Measurements from ENCODE around the gene A1CF. TPM values are rescaled to one million over a fixed set of nuclear protein-coding genes. Genes with fewer than 3 reads are reported as not detected.
"Not testable (repeated sequence)": the region's sequence is repeated elsewhere in the genome, so short reads cannot be mapped to it uniquely, and the experiment has no call there.

A1CF gene, protein sequence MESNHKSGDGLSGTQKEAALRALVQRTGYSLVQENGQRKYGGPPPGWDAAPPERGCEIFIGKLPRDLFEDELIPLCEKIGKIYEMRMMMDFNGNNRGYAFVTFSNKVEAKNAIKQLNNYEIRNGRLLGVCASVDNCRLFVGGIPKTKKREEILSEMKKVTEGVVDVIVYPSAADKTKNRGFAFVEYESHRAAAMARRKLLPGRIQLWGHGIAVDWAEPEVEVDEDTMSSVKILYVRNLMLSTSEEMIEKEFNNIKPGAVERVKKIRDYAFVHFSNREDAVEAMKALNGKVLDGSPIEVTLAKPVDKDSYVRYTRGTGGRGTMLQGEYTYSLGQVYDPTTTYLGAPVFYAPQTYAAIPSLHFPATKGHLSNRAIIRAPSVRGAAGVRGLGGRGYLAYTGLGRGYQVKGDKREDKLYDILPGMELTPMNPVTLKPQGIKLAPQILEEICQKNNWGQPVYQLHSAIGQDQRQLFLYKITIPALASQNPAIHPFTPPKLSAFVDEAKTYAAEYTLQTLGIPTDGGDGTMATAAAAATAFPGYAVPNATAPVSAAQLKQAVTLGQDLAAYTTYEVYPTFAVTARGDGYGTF
- not detected for polyA plus RNA-seq (2013, experiment 1 of 2; ENCODE audit: insufficient read length)
- 0.14 TPM for polyA plus RNA-seq (2013, experiment 2 of 2; ENCODE audit: insufficient read length)

GRCh38 chr10:50885097-50885859 is at the start of gene A1CF:
TSS of gene A1CF (minus strand) at chr10:50885627. CDS start at chr10:50859940, 25,687 bp downstream.
- DNase-seq: no peak

DNA sequence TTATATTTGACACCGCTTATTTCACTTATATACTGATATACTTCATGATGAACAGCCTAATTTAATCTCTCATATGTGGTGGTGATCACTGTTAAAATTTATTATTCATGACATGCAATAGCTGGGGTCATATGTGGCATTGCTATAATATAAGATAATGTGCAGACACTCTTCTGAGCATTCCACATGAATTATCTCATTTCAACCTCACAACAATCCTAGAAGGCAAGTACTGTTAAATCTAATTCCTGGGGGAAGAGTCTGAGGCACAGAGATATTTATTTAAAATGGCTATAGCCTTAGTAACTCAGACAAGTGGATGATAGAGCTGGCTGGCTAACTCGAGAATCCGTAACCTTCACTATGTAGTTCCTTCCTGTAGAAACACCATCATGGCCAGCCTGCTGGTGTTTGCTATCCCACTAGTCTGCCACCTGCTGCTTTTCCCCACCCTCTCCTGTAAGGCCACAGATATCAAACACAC is 46.6 kb upstream of the A1CF start:
- DNase-seq: peak; percentile 53

DNA sequence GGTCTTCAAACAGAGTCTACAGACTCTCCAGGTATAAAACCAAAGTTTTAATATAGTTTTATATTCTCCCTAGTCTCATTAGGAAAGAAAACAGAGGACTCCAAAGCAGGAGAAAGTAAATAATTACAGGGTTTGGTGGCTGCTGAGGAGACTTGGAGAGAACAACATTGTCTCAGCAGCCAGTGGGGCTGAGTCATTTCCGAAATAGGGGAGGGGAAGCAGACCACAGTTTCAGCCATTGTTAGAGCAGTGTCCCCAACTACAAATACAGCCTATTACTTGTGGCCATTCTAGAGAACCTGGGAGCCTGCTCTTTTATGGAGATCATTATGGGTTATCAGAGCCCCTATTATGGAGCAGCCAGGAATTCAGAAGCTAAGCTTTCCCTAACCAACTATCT is 44.2 kb upstream of the A1CF start:
- DNase-seq: no peak

DNA sequence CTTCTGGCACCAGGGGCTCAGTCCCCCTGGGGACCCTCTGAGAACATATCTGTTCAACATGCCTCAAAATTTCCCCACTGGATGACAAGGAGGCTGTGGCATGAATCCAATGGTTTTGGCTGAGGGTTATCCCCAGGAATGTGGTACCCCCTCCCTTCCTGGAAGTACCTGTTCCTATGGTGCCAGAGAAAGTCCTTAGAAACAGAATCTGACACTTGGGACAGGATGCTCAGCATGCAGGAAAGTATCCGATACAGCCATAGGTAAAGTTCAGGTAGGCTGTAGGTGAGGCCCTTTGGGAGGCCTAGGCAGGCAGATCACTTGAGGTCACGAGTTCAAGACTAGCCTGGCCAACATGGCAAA is 42.7 kb upstream of the A1CF start:
- no peak for DNase-seq

DNA sequence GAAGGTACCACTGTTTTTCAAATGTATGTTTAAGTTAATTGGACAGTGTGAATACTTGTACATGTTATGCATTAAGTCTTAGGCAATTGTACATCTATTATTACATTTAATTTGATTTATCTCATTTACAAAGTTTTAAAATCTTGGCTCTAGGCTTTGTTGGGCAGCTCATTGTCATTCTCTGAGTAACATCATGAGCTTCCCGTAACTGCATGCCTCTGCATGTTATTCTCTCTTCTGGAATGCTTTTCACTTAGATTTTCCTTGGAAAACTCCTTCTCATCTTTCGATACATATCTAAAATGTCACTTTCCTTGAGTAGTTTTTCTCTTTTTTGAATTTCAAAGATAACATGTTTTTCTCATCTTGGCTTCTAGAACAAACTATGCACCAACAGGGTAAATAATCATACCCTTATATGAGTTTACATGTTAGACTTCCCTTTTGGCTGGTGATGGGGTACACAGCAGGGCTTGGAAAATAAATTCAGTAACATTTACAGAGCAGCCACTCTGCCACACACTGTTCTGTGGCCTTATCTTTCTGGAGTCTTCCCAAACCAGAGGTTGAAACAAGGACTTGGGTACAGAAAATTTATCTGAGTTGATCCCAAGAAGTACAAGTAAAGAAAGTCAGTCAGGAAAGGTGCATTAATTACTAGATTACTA is 42.2 kb upstream of the A1CF start:
- no peak for DNase-seq

DNA sequence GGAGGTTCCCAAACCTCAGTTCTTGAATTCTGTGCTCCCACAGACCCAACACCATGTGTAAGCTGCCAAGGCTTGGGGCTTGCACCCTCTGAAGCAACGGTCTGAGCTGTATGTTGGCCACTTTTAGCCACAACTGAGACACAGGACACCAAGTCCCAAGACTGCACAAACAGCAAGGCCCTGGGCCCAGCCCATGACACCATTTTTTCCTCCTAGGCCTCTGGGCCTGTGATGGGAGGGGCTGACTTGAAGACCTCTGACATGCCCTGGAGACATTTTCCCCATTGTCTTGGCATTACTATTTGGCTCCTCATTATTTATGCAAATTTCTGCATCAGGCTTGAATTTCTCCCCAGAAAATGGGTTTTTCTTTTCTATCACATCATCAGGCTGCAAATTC is 38.0 kb upstream of the A1CF start:
- not testable (repeated sequence) for DNase-seq

- DNase-seq: peak; percentile 4
Measured at GRCh38 chr10:50919010-50919409, 33.6 kb upstream of the A1CF start.

DNA sequence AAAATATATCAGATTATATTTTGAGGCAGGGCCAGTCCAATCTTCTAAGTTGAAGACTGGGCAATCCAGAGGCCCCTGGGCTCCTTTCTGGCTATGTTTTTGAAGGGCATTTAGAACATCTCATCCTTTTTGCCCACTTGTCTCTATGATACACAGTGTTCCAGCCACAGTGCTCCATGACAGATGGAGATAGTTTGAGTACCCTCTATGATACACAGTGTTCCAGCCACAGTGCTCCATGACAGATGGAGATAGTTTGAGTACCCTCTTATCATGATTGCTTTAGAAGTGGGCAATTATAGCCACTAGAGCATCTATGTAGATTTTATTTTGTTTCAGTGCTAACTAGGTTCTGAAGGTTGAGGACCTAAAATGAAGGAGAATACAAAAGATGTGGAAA is 33.1 kb upstream of the A1CF start:
- DNase-seq: no peak

GRCh38 chr10:50917486-50917885 is 32.1 kb upstream of the A1CF start:
- peak; percentile 67 for DNase-seq

DNA sequence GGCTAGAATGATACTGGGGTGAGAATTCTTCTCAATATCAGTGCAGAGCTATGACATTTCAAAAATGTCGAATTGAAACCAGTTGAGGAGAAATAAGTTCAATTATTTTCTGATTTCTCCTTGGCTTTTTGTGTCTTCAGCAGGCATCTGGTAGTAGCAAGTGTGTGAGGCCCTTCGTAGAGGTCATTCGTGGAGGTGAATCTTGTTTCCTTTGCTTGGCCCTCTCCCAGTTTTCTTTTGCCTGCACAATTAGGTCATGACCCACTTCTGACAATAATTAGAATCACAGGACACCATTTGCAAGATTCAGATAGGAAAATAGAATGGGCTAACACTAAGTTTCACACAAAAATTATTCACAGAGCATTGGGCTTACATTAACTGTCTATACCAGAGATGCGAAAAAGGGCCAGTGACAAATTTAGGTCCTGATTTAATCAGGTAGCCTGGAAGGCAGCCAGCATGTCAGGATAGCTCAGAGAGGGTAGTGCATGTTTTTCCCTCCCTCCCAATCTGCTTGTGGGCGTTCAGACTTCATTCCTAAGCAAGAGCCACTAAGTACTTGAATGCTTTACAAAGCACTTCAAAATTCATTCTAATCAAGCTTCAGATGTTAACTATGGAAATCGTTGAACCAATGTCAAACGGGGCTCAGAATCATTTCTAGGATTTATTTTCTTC is 24.0 kb upstream of the A1CF start:
- no peak for DNase-seq

- DNase-seq: no peak
Measured at GRCh38 chr10:50908366-50908765, 22.9 kb upstream of the A1CF start.

DNA sequence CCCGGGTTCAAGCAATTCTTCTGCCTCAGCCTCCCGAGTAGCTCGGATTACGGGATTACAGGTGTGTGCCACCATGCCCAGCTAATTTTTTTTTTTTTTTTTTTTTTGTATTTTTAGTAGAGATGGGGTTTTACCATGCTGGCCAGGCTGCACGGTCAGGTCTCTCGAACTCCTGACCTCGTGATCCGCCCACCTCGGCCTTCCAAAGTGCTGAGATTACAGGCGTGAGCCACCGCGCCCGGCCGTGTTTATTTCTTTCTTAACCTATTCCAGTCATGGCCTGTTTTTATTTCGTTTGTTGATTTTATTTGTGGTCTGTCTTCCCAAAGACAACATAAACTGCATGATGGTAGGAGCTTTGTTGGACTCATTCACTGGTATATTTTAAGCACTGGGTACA is 20.4 kb upstream of the A1CF start:
- not testable (repeated sequence) for DNase-seq

DNA sequence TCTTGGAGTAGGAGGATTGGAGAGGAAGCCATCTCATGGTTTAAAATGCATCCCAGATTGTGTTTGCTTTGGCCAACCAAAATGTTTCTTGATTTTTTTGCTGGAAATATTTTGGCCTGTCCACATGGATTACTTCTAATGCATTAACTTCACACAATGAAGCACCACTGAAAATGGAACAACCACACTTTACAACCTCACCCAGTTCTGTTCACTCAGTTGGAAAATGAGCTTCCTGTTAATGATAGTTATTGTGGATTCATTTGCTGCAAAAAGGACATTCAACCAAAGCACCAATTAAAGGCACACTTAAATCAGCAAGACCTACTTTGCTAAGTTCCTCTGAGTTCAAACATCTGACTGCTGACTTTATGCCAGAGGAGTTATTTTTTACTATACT is 11.3 kb upstream of the A1CF start:
- DNase-seq: no peak

- DNase-seq: no peak
Measured at GRCh38 chr10:50894312-50894711, 8.9 kb upstream of the A1CF start.

DNA sequence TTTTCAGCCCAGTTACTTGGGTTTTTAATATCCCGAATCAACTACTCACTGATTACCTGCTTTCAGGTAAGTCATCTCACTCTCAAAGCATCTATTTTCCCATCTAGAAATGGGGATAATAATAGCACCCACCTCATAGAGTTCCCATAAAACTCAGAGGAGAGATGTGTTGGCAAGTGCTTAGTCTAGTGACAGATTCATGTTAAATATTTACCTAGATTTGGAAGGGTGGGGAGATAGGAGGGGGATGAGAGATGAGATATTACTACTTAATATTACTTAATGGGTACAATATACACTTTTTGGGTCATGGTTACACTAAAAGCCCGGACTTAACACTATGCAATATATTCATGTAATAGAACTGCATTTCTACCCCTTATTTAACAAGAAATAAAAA is 7.0 kb upstream of the A1CF start:
- DNase-seq: no peak

DNA sequence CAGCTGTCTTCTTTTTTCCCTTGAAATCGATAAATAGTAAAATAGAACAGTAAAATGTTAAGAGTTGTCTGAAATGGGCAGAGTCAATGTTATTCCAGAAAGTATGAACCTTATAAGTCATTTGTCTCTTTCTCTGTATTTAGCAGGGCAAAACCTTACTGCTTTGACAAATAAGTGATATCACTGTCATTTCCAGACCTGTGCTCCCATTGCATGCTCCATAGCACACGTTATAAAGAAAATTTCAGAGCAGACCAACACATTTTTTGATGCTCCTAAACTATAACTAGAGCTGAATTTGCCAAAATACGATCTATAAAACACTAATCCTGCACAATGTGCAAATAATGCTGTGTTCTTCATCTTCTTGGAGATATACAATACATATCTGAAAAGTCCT is 1.1 kb downstream of the A1CF start:
- DNase-seq: no peak

DNA sequence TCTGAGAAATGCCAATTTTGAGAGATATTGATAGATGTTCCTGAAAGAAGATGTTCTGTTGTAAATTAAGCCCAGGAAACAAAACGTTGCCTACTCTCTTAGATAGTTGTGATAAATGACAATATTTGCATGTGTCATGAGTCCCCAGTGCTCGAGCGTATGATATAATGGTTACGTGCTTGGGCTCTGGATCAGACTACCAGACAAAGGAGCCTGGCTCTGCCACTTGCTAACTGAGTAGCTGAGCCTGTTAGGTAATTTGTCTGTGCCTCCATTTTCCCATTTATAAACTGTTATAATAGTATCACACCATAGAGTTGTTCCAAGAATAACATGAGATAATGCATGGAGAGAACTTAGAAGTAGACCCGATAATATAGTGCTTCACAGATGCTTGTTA is 1.8 kb downstream of the A1CF start:
- no peak for DNase-seq

- DNase-seq: no peak
Measured at GRCh38 chr10:50882540-50882983, 2.9 kb downstream of the A1CF start.

DNA sequence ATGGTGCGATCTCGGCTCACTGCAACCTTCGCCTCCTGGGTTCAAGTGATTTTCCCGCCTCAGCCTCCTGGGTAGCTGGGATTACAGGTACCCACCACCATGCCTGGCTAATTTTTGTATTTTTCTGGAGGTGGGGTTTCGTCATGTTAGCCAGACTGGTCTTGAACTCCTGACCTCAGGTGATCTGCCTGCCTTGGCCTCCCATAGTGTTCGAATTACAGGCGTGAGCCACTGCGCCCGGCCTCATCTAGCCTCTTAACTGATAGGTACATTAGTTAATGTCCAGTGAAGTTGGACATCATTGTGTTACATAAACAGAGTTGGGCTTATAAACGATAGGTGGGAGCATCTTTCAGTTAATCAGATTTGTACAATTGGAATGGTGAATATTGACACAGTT is 4.4 kb downstream of the A1CF start:
- DNase-seq: not testable (repeated sequence)

DNA sequence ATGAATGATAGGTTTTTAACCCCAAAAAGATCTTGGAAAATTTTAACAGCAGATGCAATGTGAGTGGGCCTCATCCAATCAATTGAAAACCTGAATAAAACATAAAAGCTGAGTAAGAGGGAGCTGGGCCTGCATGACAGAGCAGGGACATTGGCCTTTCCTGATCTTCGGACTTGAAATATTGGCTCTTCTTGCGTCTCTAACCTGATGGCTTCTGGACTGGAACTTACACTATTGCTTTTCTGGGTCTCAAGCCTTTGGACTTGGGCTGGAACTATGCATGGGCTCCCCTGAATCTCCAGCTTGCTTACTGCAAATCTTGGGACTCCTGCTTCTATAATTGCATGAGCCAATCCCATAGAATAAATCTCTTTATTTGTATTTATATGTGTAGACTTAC is 9.0 kb downstream of the A1CF start:
- no peak for DNase-seq

DNA sequence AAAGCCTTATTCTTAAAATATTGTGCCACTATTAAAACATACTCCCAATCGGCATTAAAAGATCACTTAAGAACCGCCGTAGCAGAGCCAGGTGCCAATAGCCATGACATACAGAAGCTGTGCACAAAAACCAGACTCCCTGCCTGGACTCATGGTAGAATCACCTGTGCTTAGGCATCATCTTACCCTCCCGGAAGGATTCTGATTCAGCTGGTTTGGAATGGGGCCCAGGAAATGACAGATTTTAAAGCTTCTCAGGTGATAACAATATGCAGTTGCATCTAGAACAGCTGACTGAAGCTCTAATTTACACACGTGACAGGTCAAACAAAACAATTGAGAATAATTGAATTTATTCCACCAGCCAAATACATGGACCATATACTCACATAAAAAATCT is 10.7 kb downstream of the A1CF start:
- no peak for DNase-seq

GRCh38 chr10:50866317-50866716 is 19.1 kb downstream of the A1CF start:
- DNase-seq: no peak
